ENCODE data around the gene CD58. TPM values are rescaled to one million over a fixed set of nuclear protein-coding genes. Genes with fewer than 3 reads are reported as not detected.
"Not testable (repeated sequence)": the region's sequence is repeated elsewhere in the genome, so short reads cannot be mapped to it uniquely, and the experiment has no call there.

The CD58 gene
- total and polyA plus RNA-seq, 7 donors = 4.7 to 11.9 (median 7.8) TPM

DNA sequence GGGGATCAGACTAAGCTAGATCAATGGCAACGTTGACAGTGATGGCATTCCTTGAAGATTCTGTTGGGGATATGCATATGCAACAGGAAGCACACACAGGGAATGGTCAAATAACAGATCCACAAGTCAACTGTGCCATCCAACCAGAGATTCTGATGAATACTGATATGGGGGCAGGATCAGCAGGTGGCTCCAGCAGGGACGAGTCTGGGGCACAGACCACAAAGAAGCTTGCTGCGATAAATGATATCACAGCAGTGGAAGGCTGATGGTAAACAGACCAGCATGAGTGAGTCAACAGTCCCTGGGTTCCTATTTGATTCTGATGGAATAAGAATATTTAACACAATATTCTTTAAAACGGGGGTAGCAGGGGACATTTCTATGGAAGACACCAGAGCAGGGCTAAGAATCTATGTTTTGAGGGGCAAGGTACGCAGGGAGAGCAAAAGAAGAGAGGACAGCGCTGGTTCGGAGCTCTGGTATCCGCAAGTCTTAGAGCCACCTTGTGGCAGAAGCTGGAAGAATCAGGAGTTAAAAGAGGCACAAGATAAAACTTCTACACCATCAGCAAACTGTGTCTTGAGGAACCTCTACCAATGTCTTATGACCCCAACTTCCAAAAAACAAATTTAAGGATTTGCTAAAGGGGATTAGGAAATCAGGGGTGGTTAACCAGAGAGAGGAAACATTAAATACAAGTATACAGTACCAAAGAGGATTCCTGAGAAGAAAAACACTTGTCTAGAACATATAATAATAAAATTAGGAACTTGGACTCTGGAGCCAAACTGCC lies 25.3 kb upstream of the CD58 start:
- not testable (repeated sequence) for H3K4me1 ChIP-seq; H3K9me3 ChIP-seq; DNase-seq; H3K4me3 ChIP-seq; H3K36me3 ChIP-seq (ENCODE audit: insufficient read depth in 1 of 2, low read depth in 1 of 2); H3K27me3 ChIP-seq (ENCODE audit: insufficient read depth in 3 of 3, low read length in 2 of 3); H3K27ac ChIP-seq
- TF ChIP-seq, protein P1, sequence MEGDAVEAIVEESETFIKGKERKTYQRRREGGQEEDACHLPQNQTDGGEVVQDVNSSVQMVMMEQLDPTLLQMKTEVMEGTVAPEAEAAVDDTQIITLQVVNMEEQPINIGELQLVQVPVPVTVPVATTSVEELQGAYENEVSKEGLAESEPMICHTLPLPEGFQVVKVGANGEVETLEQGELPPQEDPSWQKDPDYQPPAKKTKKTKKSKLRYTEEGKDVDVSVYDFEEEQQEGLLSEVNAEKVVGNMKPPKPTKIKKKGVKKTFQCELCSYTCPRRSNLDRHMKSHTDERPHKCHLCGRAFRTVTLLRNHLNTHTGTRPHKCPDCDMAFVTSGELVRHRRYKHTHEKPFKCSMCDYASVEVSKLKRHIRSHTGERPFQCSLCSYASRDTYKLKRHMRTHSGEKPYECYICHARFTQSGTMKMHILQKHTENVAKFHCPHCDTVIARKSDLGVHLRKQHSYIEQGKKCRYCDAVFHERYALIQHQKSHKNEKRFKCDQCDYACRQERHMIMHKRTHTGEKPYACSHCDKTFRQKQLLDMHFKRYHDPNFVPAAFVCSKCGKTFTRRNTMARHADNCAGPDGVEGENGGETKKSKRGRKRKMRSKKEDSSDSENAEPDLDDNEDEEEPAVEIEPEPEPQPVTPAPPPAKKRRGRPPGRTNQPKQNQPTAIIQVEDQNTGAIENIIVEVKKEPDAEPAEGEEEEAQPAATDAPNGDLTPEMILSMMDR (IDR thresholded peaks at IDR 0.05) = peak; percentile 61
- intact Hi-C loops (cut with DNase I) = loop anchor here in 1 of 2 donors (1.0 kb wide), 1 partner anchor 22 kb away; no protein-coding TSS in a partner anchor
- peak in 3 of 4 donors; percentile 56 to 89 (median 70) for ATAC-seq
- 21 to 31% (median 23%) methylated on average over 8 of the region's 8 CpGs for WGBS, 3 donors

DNA sequence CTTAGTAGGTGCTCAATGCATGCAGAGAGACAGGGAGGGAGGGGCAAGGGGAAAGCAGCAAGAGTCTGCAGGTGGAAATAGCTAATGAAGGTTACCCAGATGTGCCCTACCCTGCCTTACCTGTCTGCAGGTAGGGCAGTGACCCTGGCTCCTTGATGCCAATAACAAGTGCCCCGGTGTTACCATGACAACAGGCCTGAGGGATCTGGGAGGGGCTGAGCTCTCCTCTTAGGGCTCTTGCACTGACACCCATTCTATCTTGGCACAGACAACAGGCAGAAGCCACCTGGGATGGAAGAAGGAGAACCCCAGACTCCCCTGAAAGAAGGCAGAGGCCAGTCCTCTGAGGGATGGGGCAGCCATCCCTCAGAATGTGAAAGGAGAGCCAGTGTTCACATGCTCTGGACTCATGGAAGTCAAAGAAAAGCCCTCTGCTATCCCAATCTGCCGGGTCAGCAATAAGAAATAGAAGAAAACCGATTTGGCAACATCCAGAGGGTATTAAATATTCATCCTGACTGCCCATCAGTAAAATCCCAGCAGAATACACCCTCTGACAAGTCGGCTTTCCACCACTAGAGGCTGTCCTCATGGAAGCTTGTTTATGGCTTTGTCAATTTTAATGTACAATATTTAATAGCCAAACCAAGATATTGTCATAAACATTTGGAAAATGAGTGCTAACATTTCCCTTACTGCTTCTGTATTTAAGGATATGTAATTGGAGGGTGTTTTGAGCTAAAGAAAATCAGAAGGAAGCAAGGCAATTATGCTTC lies 24.4 kb upstream of the CD58 start:
- H3K27me3 ChIP-seq (ENCODE audit: insufficient read depth in 3 of 3, low read length in 2 of 3); H3K36me3 ChIP-seq (ENCODE audit: insufficient read depth in 1 of 2, low read depth in 1 of 2); H3K4me3 ChIP-seq; intact Hi-C loops (cut with DNase I); H3K9me3 ChIP-seq; DNase-seq; H3K4me1 ChIP-seq; H3K27ac ChIP-seq: not testable (repeated sequence)
- TF ChIP-seq, protein P1 (IDR thresholded peaks at IDR 0.05) = peak; percentile 28
- ATAC-seq = peak in 1 of 4 donors; percentile 53
- WGBS, 3 donors = 70 to 83% (median 72%) methylated on average over 4 of the region's 4 CpGs

DNA sequence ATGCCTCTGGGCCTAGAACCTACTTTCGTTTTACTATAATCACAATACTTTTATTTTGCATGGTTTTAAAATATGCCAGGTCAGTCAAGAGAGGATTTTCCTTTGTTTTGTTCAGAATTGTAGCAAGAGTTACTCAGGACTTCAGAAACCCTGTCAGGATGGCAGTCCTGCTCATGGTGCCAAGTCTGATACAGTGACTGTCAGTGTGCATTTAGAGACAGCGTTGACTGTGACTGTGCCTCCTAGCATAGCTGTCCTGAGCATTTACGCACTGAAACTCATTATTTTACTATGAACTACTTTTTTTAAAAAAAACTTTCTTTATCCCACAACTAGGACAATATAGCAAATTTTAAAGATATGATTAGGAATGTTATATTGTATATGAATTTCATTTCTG lies 23.2 kb upstream of the CD58 start:
- H3K36me3 ChIP-seq (ENCODE audit: insufficient read depth in 1 of 2, low read depth in 1 of 2); intact Hi-C loops (cut with DNase I); H3K27me3 ChIP-seq (ENCODE audit: insufficient read depth in 3 of 3, low read length in 2 of 3); H3K9me3 ChIP-seq; ATAC-seq; H3K27ac ChIP-seq; DNase-seq; H3K4me3 ChIP-seq; H3K4me1 ChIP-seq: not testable (repeated sequence)
- 83 to 93% (median 90%) methylated on average over 3 of the region's 3 CpGs for WGBS, 3 donors

DNA sequence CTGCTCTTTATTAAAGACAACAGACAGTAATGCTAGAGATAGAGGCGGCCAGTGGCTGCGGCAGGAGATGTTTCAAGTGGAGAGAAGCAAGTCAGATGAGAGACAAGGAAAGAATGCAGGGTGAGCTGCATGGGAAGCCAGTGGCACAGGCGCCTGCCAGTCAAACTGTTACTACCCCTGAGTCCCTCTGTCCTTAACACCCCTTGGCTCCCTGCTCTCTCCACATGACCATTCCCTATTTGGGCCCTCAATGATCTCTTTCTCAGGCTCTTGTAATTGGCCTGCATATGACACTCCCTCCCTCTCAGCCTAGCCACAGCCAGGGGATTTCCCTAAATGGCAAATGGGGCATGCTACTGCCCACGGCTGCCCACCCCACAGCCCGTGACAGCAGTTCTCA lies 22.6 kb upstream of the CD58 start:
- DNase-seq; H3K4me3 ChIP-seq; H3K9me3 ChIP-seq; intact Hi-C loops (cut with DNase I); ATAC-seq; H3K4me1 ChIP-seq; H3K27ac ChIP-seq; H3K27me3 ChIP-seq (ENCODE audit: insufficient read depth in 3 of 3, low read length in 2 of 3); H3K36me3 ChIP-seq (ENCODE audit: insufficient read depth in 1 of 2, low read depth in 1 of 2): not testable (repeated sequence)
- 69 to 88% (median 83%) methylated on average over 3 to 5 of the region's 5 CpGs for WGBS, 3 donors

DNA sequence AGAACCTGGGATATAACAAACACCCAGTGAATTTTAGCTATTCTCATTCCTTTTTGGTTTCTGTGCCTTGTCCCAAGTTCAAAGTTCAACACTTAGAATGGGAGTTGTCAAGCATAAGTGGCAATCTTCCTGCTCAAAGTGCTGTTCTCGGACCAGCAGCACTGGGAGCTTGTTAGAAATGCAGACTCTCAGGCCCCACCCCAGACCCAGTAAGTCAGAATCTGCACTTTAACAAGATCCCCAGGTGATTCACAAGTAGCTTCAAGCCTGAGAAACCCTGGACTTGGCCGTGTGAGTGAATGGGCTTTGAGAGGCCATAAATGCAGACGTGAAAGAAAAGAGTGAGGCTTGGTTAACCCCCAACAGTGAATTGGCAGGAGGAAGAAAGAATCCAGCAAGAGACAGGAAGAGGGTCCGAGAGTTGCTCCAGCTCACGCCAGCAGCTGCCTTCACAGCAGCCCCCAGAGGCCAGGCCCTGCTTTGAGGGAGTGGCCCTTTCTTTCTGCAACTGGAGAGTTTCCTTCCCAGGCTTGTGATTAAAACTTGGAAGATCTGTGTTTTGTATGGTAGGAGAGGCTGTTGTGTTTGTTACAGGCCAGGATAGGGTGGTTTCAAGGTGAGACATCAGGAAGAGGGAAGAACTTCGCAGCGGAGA lies 21.3 kb upstream of the CD58 start:
- H3K4me3 ChIP-seq; H3K9me3 ChIP-seq; DNase-seq; H3K36me3 ChIP-seq (ENCODE audit: insufficient read depth in 1 of 2, low read depth in 1 of 2); intact Hi-C loops (cut with DNase I); H3K27ac ChIP-seq; H3K4me1 ChIP-seq; ATAC-seq; H3K27me3 ChIP-seq (ENCODE audit: insufficient read depth in 3 of 3, low read length in 2 of 3): not testable (repeated sequence)
- WGBS, 3 donors = 81 to 86% (median 85%) methylated on average over 7 of the region's 7 CpGs

DNA sequence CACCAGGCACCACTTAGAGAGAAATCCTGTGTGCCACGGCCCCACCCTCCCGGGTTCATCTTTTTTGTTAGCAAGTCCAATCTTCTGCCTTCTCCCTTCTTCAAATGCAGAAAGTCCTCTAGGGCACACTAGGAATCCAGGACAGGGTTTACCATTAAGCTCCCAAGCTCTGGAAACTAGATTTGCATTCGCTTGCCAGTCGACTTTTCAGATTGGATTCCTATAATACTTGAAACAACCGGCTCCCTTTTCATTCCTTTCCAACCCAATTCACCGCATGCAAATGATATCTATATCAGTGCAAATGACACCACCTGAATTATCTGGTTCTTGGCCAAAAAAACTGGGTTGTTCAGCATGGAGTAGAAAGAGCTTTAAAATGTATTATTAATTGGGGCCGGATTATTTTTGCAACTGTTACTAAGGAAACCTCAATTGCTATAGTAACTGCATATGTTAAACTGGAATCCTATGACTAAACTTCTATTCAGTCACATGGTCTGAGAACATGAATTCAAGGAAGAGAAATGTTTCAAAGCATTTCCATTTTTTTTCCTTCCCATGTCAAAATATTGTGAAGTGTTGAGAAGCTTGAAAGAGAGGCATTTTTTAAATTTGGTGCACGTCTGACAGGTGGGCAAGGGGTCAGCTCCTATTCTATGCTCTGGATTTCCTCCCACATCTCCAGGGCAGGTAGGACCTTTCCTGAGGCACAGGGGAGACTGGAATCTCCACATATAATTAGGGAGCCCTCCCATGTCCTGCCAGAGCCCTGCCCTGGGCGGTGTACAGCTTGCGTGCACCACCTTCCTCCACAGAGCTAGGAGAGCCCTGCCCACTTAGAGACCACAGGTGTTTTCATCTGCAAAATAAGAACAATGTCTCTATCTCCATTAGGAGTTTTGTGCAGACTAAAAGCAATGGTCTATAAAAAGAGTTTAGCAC lies 20.5 kb upstream of the CD58 start:
- H3K9me3 ChIP-seq; H3K27ac ChIP-seq; DNase-seq; H3K4me3 ChIP-seq; ATAC-seq; intact Hi-C loops (cut with DNase I); H3K4me1 ChIP-seq; H3K27me3 ChIP-seq (ENCODE audit: insufficient read depth in 3 of 3, low read length in 2 of 3); H3K36me3 ChIP-seq (ENCODE audit: insufficient read depth in 1 of 2, low read depth in 1 of 2): not testable (repeated sequence)
- 55 to 76% (median 68%) methylated on average over 5 of the region's 10 CpGs for WGBS, 3 donors

DNA sequence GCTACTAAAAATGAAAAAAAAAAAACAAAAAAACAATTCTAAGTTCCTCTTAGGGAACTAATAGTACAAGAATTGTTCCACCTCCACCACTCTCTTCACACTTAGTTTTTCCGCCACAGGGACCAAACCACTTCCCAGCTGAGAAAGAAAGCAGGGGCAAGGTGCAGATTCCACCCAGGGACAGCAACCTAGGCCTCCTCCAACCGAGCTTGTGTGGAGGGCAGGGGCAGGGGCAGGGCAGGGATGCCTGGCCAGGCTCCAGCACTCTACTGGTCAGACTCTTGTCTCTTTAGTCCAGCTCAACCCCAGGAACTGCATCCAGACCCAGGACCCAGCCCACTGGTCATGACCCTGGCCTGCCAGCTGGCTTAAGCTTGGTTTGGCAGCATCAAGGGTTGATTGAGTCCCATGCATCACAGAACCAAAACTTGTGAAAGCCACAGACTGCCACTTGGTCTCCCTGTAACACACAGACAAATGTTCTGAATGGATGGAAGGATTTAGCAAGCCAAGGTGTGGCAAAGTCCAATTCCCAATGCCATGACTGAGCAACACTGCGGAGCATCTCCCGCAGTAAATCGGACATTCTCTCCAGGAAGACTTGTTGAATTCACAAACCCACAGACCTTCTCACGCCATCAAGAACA lies 19.7 kb upstream of the CD58 start:
- intact Hi-C loops (cut with DNase I); DNase-seq; H3K4me3 ChIP-seq; H3K27me3 ChIP-seq (ENCODE audit: insufficient read depth in 3 of 3, low read length in 2 of 3); ATAC-seq; H3K9me3 ChIP-seq; H3K36me3 ChIP-seq (ENCODE audit: insufficient read depth in 1 of 2, low read depth in 1 of 2); H3K4me1 ChIP-seq; H3K27ac ChIP-seq: not testable (repeated sequence)
- WGBS, 3 donors = 83 to 93% (median 90%) methylated on average over 5 to 6 of the region's 6 CpGs

DNA sequence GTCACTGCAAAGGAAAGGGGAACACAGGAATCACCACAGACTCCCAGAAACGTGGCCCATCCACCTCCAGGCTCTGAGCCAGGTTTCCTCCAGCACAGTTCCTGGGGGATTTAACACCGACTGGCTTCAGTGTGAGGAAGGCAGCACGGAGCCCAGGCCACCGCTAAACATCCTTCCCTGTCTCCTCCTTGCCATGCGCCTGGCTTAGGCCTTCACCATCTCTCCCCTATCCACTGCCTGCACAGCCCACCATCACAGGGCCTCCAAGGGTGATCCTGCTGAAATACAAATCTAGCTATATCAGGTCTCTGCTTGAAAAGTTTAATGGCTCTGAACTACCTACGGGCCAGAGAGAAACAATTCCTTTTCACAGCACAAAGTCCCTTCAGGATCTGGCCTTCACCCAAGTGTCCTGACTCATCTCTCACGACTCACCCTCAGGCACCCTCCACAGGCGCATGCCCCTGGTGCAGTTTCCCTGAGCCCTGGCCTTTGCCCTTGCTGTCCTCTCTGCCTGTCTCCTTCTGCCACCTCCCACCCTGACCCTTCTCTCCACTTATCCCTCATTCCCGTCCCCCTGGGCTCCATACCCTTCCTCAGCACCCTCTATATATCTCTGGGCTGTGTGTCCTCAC lies 18.4 kb upstream of the CD58 start:
- H3K4me1 ChIP-seq; H3K27ac ChIP-seq; H3K36me3 ChIP-seq (ENCODE audit: insufficient read depth in 1 of 2, low read depth in 1 of 2); H3K4me3 ChIP-seq; ATAC-seq; H3K9me3 ChIP-seq; intact Hi-C loops (cut with DNase I); H3K27me3 ChIP-seq (ENCODE audit: insufficient read depth in 3 of 3, low read length in 2 of 3): not testable (repeated sequence)
- WGBS, 3 donors = 51 to 66% (median 54%) methylated on average over 9 of the region's 9 CpGs
- DNase-seq = peak in 1 of 2 donors; percentile 53

Measured in psoas muscle (tissue), 8 donors.